Measurements from ENCODE around the gene TANC1. TPM values are rescaled to one million over a fixed set of nuclear protein-coding genes. Genes with fewer than 3 reads are reported as not detected.

The TANC1 gene
- total RNA-seq, 1 donor from 2014 or later: 36.9 TPM

DNA sequence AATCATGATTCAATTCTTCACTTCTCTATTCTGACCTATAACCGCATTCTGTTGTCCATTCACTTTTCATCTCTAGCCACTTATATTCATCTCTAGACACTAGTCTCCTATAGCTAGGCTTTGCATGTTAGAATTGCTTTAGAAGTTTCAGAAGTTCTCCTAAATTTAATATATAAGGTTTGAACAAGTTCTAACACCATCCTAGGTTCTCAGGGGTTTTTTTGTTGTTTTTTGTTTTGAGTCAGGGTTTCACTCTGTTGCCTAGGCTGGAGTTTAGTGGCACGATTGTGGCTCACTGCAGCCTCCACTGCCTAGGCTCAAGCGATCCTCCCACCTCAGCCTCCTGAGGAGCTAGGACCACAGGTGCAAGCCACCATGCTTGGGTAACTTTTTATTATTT, 298.1 kb downstream of the TANC1 start:
- H3K27me3 Mint-ChIP-seq (ENCODE audit: unreplicated experiment): no peaks in the 10 kb centered on the region
- H3K36me3 Mint-ChIP-seq (ENCODE audit: unreplicated experiment): peaks cover 39% of the 10 kb centered on the region
- no peak for DNase-seq (ENCODE audit: extremely low spot score, unreplicated experiment)
- H3K27ac Mint-ChIP-seq (ENCODE audit: unreplicated experiment): no peak overlapping the region
- H3K4me1 Mint-ChIP-seq (ENCODE audit: unreplicated experiment): peaks cover 29% of the 10 kb centered on the region
- no peaks in the 10 kb centered on the region for H3K9me3 Mint-ChIP-seq (ENCODE audit: unreplicated experiment)
- TF ChIP-seq, protein P1, sequence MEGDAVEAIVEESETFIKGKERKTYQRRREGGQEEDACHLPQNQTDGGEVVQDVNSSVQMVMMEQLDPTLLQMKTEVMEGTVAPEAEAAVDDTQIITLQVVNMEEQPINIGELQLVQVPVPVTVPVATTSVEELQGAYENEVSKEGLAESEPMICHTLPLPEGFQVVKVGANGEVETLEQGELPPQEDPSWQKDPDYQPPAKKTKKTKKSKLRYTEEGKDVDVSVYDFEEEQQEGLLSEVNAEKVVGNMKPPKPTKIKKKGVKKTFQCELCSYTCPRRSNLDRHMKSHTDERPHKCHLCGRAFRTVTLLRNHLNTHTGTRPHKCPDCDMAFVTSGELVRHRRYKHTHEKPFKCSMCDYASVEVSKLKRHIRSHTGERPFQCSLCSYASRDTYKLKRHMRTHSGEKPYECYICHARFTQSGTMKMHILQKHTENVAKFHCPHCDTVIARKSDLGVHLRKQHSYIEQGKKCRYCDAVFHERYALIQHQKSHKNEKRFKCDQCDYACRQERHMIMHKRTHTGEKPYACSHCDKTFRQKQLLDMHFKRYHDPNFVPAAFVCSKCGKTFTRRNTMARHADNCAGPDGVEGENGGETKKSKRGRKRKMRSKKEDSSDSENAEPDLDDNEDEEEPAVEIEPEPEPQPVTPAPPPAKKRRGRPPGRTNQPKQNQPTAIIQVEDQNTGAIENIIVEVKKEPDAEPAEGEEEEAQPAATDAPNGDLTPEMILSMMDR (IDR thresholded peaks at IDR 0.05): no peak
- no peak overlapping the region for H3K4me3 Mint-ChIP-seq (ENCODE audit: unreplicated experiment)

DNA sequence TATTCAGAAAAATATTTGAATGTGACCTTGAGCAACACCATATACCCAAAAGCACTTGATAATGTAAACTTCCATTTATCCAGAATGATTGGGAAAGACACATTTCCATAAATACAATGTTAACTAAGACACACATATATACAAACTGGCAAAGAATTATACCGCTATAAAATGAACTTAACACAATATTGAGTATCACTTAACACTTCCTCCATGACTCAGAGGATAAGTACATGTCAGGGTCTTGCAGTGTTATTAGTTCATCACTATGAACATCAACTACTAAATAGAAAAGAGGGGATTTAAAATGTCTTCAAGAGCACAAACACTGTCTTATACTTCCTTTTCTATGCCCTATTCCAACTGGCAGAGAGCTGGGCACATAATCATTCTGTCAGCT, 299.5 kb downstream of the TANC1 start:
- Mint-ChIP-seq H3K27me3 (ENCODE audit: unreplicated experiment) (no peaks in the 10 kb centered on the region), H3K36me3 (ENCODE audit: unreplicated experiment) (peaks cover 42% of the 10 kb centered on the region), H3K4me3 (ENCODE audit: unreplicated experiment) (no peak overlapping the region), H3K9me3 (ENCODE audit: unreplicated experiment) (no peaks in the 10 kb centered on the region), H3K27ac (ENCODE audit: unreplicated experiment) (no peak overlapping the region), H3K4me1 (ENCODE audit: unreplicated experiment) (peaks cover 18% of the 10 kb centered on the region)
- TF ChIP-seq, protein P1 (IDR thresholded peaks at IDR 0.05): no peak
- no peak for DNase-seq (ENCODE audit: extremely low spot score, unreplicated experiment)

DNA sequence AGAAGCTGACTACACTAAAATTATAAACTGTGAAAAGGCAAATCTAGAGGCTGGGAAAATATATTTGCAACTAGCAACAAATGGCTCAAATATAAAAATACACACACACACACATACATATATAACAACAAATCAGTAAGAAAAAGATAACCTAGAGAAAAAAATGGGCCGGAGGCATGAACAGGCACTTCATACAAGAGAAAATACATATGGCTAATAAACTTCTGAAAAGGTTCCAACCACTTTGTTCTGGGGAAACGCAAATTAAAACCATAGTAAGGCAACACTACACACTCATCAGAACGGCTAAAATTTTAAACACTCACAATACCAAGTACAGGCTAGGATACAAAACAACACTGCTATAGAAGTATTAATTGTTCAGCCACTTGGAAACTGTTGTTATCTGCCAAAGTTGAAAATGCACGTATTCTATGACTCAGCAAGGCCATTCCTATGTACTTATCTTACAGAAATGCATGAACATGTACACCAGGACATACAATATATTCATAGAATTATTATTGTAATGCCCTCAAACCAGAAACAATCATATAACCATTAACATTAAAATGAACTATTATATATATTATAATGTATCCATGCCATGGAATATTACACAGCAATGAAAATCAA, 302.4 kb downstream of the TANC1 start:
- Mint-ChIP-seq H3K9me3 (ENCODE audit: unreplicated experiment) (no peaks in the 10 kb centered on the region), H3K27me3 (ENCODE audit: unreplicated experiment) (no peaks in the 10 kb centered on the region), H3K36me3 (ENCODE audit: unreplicated experiment) (peaks cover 43% of the 10 kb centered on the region), H3K4me3 (ENCODE audit: unreplicated experiment) (no peak overlapping the region), H3K4me1 (ENCODE audit: unreplicated experiment) (peaks cover 11% of the 10 kb centered on the region), H3K27ac (ENCODE audit: unreplicated experiment) (no peak overlapping the region)
- TF ChIP-seq, protein P1 (IDR thresholded peaks at IDR 0.05): no peak
- no peak for DNase-seq (ENCODE audit: extremely low spot score, unreplicated experiment)

DNA sequence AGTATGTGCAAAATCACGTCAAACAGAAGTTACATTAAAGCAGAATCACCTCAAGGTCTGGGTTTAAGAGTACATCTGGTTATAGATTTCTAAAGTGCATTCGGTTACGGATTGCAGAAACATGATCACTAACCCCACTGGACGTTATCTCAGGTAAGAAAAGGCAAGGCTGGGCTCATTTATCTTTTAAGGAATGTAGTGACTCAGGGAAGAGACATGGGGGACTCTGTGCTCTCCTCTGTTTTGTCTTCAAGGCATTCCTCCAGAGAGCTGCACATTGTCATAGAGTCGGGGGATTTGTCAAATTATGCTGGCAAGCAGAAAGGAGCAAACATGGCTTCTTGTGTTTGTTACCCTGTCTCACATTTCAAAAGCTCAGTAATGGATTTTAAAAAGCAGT, 303.7 kb downstream of the TANC1 start:
- H3K27ac Mint-ChIP-seq (ENCODE audit: unreplicated experiment): no peak overlapping the region
- H3K27me3 Mint-ChIP-seq (ENCODE audit: unreplicated experiment): no peaks in the 10 kb centered on the region
- peaks cover 11% of the 10 kb centered on the region for H3K4me1 Mint-ChIP-seq (ENCODE audit: unreplicated experiment)
- no peak for DNase-seq (ENCODE audit: extremely low spot score, unreplicated experiment)
- no peaks in the 10 kb centered on the region for H3K9me3 Mint-ChIP-seq (ENCODE audit: unreplicated experiment)
- TF ChIP-seq, protein P1 (IDR thresholded peaks at IDR 0.05): no peak
- peaks cover 40% of the 10 kb centered on the region for H3K36me3 Mint-ChIP-seq (ENCODE audit: unreplicated experiment)
- no peak overlapping the region for H3K4me3 Mint-ChIP-seq (ENCODE audit: unreplicated experiment)

DNA sequence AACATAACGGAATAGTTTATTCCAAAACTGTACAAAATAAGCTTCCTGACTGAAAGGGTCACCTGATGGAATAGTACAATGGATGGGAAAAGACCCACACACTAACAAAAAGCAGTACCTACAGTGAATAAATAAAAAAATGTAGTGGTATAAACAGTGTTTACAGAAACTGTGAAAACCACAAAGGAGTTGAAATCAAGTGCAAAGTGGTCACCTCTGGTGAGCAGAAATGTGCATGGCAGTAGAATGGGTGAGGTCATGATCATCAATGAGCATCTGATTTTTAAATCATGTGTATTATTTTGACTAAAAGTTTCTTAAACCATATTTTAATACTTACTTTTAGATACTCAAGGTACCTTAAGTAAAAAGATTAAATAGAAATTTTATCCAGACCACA, 306.7 kb downstream of the TANC1 start:
- no peaks in the 10 kb centered on the region for H3K9me3 Mint-ChIP-seq (ENCODE audit: unreplicated experiment)
- H3K4me1 Mint-ChIP-seq (ENCODE audit: unreplicated experiment): no peaks in the 10 kb centered on the region
- no peaks in the 10 kb centered on the region for H3K27me3 Mint-ChIP-seq (ENCODE audit: unreplicated experiment)
- H3K36me3 Mint-ChIP-seq (ENCODE audit: unreplicated experiment): peaks cover 44% of the 10 kb centered on the region
- TF ChIP-seq, protein P1 (IDR thresholded peaks at IDR 0.05): no peak
- H3K4me3 Mint-ChIP-seq (ENCODE audit: unreplicated experiment): no peak overlapping the region
- no peak for DNase-seq (ENCODE audit: extremely low spot score, unreplicated experiment)
- H3K27ac Mint-ChIP-seq (ENCODE audit: unreplicated experiment): no peak overlapping the region
